IMR-90 (cell line): ENCODE data around the gene HDAC6. TPM values are rescaled to one million over a fixed set of nuclear protein-coding genes. Genes with fewer than 3 reads are reported as not detected.

Experiments
- ATAC-seq: fragments of 200-7000 bp; cut with Tn5 transposase; 2 replicates; pipeline ENCODE4 v1.9.1; 2020; ENCODE audit warnings: low read depth, mild to moderate bottlenecking, moderate library complexity
- BruUV-seq: library from RNA; stranded (reverse); fragments of 400-500 nt; replicated peaks from 2 replicates; lab custom pipeline; 2021; lab: Mats Ljungman, UMichigan
- CTCF ChIA-PET: fragments of 300-600 bp; formaldehyde crosslinking; extraction: SDS; loops from one replicate; lab custom pipeline; 2021; ENCODE audit warnings: antibody characterized with exemption; lab: Yijun Ruan, JAX
- POLR2A ChIA-PET: fragments of 300-600 bp; sonication (Branson Sonifier 250); formaldehyde crosslinking; loops from one replicate; lab custom pipeline; 2022; ENCODE audit warnings: antibody characterized with exemption; ENCODE audit not compliant: unreplicated experiment; lab: Charles Lee
- DNase-seq: peaks from one replicate; pipeline ENCODE4 v3.0.0; 2013
- H2AFZ ChIP-seq: replicated peaks from 2 replicates; pipeline ENCODE3; 2013; ENCODE audit warnings: low read length, mild to moderate bottlenecking; ENCODE audit not compliant: poor library complexity
- H2AK5ac ChIP-seq: 2 replicates; pipeline ENCODE4 v1.6.1; 2013; ENCODE audit warnings: low read depth, low read length, inconsistent platforms
- H2AK9ac ChIP-seq: replicated peaks from 2 replicates; pipeline ENCODE3; 2013; ENCODE audit warnings: mild to moderate bottlenecking, low read depth, low read length, moderate library complexity; ENCODE audit not compliant: poor library complexity
- H2BK120ac ChIP-seq: 2 replicates; pipeline ENCODE4 v1.6.1; 2013; ENCODE audit warnings: low read depth, low read length, inconsistent platforms
- H2BK15ac ChIP-seq: 3 replicates; pipeline ENCODE4 v1.6.1; 2013; ENCODE audit warnings: low read depth, low read length, inconsistent platforms
- H2BK20ac ChIP-seq: 2 replicates; pipeline ENCODE4 v1.6.1; 2013; ENCODE audit warnings: low read depth, mild to moderate bottlenecking, inconsistent platforms, low read length, moderate library complexity
- H2BK5ac ChIP-seq: 2 replicates; pipeline ENCODE4 v1.6.1; 2013; ENCODE audit warnings: mild to moderate bottlenecking, low read depth, low read length, inconsistent platforms; ENCODE audit not compliant: poor library complexity, severe bottlenecking
- H3K14ac ChIP-seq: replicated peaks from 2 replicates; pipeline ENCODE4 v1.6.1; 2013; ENCODE audit warnings: low read depth, low read length, inconsistent platforms
- H3K18ac ChIP-seq: 2 replicates; pipeline ENCODE4 v1.6.1; 2013; ENCODE audit warnings: low read depth, low read length, control low read depth
- H3K23ac ChIP-seq: 2 replicates; pipeline ENCODE4 v1.6.1; 2013; ENCODE audit warnings: low read depth, low read length, inconsistent platforms
- H3K27ac ChIP-seq: 2 replicates; pipeline ENCODE4 v1.5.1; 2013; ENCODE audit warnings: mild to moderate bottlenecking, control low read depth, low read length; ENCODE audit not compliant: insufficient read depth
- H3K27me3 ChIP-seq: 2 replicates; pipeline ENCODE4 v1.6.1; 2013; ENCODE audit warnings: low read length; ENCODE audit not compliant: control insufficient read depth, insufficient read depth
- H3K36me3 ChIP-seq: 2 replicates; pipeline ENCODE4 v1.6.1; 2013; ENCODE audit warnings: low read length, mixed read lengths; ENCODE audit not compliant: control insufficient read depth, insufficient read depth
- H3K4ac ChIP-seq: 2 replicates; pipeline ENCODE4 v1.6.1; 2013; ENCODE audit warnings: low read depth, low read length, inconsistent platforms
- H3K4me1 ChIP-seq: 2 replicates; pipeline ENCODE4 v1.6.1; 2013; ENCODE audit warnings: low read length, mixed read lengths; ENCODE audit not compliant: control insufficient read depth, insufficient read depth
- H3K4me2 ChIP-seq: 2 replicates; pipeline ENCODE4 v1.6.1; 2013; ENCODE audit warnings: low read depth, mild to moderate bottlenecking, control low read depth, low read length, moderate library complexity
- H3K4me3 ChIP-seq: 2 replicates; pipeline ENCODE4 v1.5.1; 2013; ENCODE audit warnings: low read depth, mild to moderate bottlenecking, control low read depth, low read length, moderate library complexity; ENCODE audit not compliant: insufficient read depth
- H3K56ac ChIP-seq: 2 replicates; pipeline ENCODE4 v1.6.1; 2013; ENCODE audit warnings: low read length, inconsistent platforms; ENCODE audit not compliant: insufficient read depth; ENCODE audit errors: extremely low read depth
- H3K79me1 ChIP-seq, 2 experiments: 2 replicates each; pipeline ENCODE4 v1.6.1; 2013; ENCODE audit warnings: low read length in 2 of 2, inconsistent platforms in 1 of 2, low read depth in 1 of 2
- H3K9ac ChIP-seq: 2 replicates; pipeline ENCODE4 v1.6.1; 2013; ENCODE audit warnings: low read depth, low read length, control low read depth
- H3K9me1 ChIP-seq: 2 replicates; pipeline ENCODE4 v1.6.1; 2013; ENCODE audit warnings: low read length, inconsistent platforms; ENCODE audit not compliant: insufficient read depth
- H3K9me3 ChIP-seq: 2 replicates; pipeline ENCODE4 v1.6.1; 2013; ENCODE audit warnings: low read length; ENCODE audit not compliant: control insufficient read depth, insufficient read depth
- H4K20me1 ChIP-seq: 2 replicates; pipeline ENCODE4 v1.6.1; 2013; ENCODE audit warnings: low read length, inconsistent platforms; ENCODE audit not compliant: insufficient read depth
- H4K5ac ChIP-seq: 2 replicates; pipeline ENCODE4 v1.6.1; 2013; ENCODE audit warnings: mild to moderate bottlenecking, low read depth, low read length, control low read depth
- H4K8ac ChIP-seq, 2 experiments: 2 replicates each; pipeline ENCODE4 v1.6.1; 2013; ENCODE audit warnings: low read depth in 2 of 2, low read length in 2 of 2, control low read depth in 1 of 2, inconsistent platforms in 1 of 2
- H4K91ac ChIP-seq: 2 replicates; pipeline ENCODE4 v1.6.1; 2013; ENCODE audit warnings: low read depth, low read length, inconsistent platforms; ENCODE audit not compliant: insufficient read depth
- BHLHE40 ChIP-seq: fragments of 150-350 bp; IDR thresholded peaks from 2 replicates; pipeline ENCODE4 v1.6.1; 2016; ENCODE audit warnings: mild to moderate bottlenecking, low read depth, low read length
- CEBPB ChIP-seq: IDR thresholded peaks from 2 replicates; pipeline ENCODE4 v1.6.1; 2012; ENCODE audit warnings: low read depth, low read length, improper control_type of control experiment
- CHD1 ChIP-seq: IDR thresholded peaks from 2 replicates; pipeline ENCODE4 v1.6.1; 2012; ENCODE audit warnings: low read depth, low read length, improper control_type of control experiment
- FOS ChIP-seq: fragments of 150-350 bp; IDR thresholded peaks from 2 replicates; pipeline ENCODE4 v1.6.1; 2016; ENCODE audit warnings: low read depth, low read length
- MAFK ChIP-seq: IDR thresholded peaks from 2 replicates; pipeline ENCODE4 v1.6.1; 2012; ENCODE audit warnings: low read depth, low read length, improper control_type of control experiment
- MAZ ChIP-seq: IDR thresholded peaks from 2 replicates; pipeline ENCODE4 v1.6.1; 2012; ENCODE audit warnings: low read depth, mild to moderate bottlenecking, low read length, improper control_type of control experiment, moderate library complexity, borderline replicate concordance
- MXI1 ChIP-seq: IDR thresholded peaks from 2 replicates; pipeline ENCODE4 v1.6.1; 2012; ENCODE audit warnings: low read depth, mild to moderate bottlenecking, low read length, moderate library complexity, borderline replicate concordance
- NFE2L2 ChIP-seq: fragments of 150-350 bp; IDR thresholded peaks from 2 replicates; pipeline ENCODE4 v1.6.1; 2016; ENCODE audit warnings: low read depth, mild to moderate bottlenecking, low read length
- POLR2A ChIP-seq: IDR thresholded peaks from 2 replicates; pipeline ENCODE4 v1.6.1; 2012; ENCODE audit warnings: mild to moderate bottlenecking, low read depth, low read length
- RAD21 ChIP-seq: IDR thresholded peaks from 2 replicates; pipeline ENCODE4 v1.6.1; 2012; ENCODE audit warnings: low read length, improper control_type of control experiment
- WGBS, 2 experiments: methylation state at CpG; one replicate each; pipeline versions ENCODE4 v1.1.5 to v1.1.7; 2013; ENCODE audit warnings: missing lambda C conversion rate in 2 of 2; ENCODE audit not compliant: insufficient read length in 1 of 2; ENCODE audit errors: extremely low coverage in 2 of 2; 5-methylcytosine and 5-hydroxymethylcytosine counted together
- dilution Hi-C: fragments of 300-500 bp; cut with HindIII; formaldehyde crosslinking; loops from one replicate; pipeline ENCODE4 v1.14.3; 2018; ENCODE audit warnings: low sequenced_read_pairs; ENCODE audit not compliant: unreplicated experiment
- in situ Hi-C: fragments of 300-500 bp; cut with MboI; formaldehyde crosslinking; loops from 3 replicates; pipeline ENCODE4 v1.14.3; 2019; ENCODE audit warnings: low sequenced_read_pairs, inconsistent platforms, mixed read lengths
- intact Hi-C: fragments of 100-400 bp; cut with micrococcal nuclease; formaldehyde crosslinking; loops from 2 replicates; pipeline ENCODE4 v1.10.0; 2022
- polyA plus RNA-seq, 3 experiments: library from polyadenylated mRNA; depleted of rRNA; stranded (reverse); fragments of >200 nt; gene quantifications; 2 replicates each; pipeline ENCODE4 v1.2.3, GENCODE V29; 2012; ENCODE audit warnings: low replicate concordance in 1 of 3
- total RNA-seq: library from RNA; depleted of rRNA; stranded (reverse); fragments of >200 nt; gene quantifications from 2 replicates; pipeline ENCODE4 v1.2.3, GENCODE V29; 2012
- TF ChIP-seq, protein P1 (sequence below): fragments of 150-350 bp; IDR thresholded peaks from 2 replicates; pipeline ENCODE4 v1.6.1; 2016; ENCODE audit warnings: low read depth, mild to moderate bottlenecking, low read length, moderate library complexity, borderline replicate concordance
- TF ChIP-seq, protein P2 (sequence below): conservative IDR thresholded peaks from 2 replicates; pipeline ENCODE4 v1.5.1; 2012; ENCODE audit warnings: mild to moderate bottlenecking, low read depth, low read length, improper control_type of control experiment

The HDAC6 gene
- total and polyA plus RNA-seq, 2 of the 4 experiments (the other 2 are of a cell fraction) = 16.8 to 26.3 TPM

DNA sequence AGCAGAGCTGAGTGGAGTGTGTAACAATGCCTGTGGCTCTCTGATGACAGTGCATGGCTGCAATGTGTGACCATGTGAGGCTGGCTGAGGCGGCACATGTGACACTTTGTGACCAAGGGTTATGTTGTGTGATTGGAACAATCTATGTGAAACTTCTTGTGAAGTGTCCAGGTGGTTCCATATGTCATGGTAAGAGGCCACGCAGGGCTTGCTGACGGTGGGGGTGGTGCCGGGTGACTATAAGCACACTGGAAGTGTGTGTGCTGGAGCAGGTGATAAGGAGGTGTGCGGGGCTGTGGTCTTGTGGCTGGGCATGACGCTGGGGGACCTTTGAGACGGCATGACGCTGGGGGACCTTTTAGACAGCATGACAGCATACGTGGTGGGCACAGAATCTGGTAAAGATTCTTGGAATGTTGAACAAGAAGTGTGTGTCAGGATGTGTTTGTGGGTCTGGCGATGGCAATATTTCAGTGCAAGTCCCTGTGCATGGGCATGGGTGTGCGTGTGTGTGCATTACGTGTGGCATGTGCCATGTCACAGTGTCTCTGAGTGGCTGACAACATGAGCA lies 7.4 kb upstream of the HDAC6 start:
- no TSS peak for BruUV-seq
- Histone ChIP-seq H4K8ac (no peak overlapping the region; a peak in 1 of 4 replicates), H3K18ac (no peak overlapping the region), H2AK9ac (peak overlapping the region; percentile 71), H3K4me3 (no peak overlapping the region), H3K9me3 (no peaks in the 10 kb centered on the region), H2BK15ac (no peak overlapping the region), H3K27ac (no peak overlapping the region), H3K4me2 (no peak overlapping the region), H2BK120ac (no peak overlapping the region), H4K5ac (no peak overlapping the region), H4K91ac (no peak overlapping the region), H3K27me3 (peaks cover 4% of the 10 kb centered on the region; the same call in 1 of the 2 replicates), H3K9ac (no peak overlapping the region), H3K14ac (no peak overlapping the region), H2BK5ac (no peak overlapping the region), H3K4me1 (no peaks in the 10 kb centered on the region; the same call in none of the 2 replicates), H2AFZ (peak overlapping the region; percentile 80), H3K4ac (peak overlapping the region; percentile 33; the same call in 1 of the 2 replicates), H3K79me1 (no peaks in the 10 kb centered on the region), H2BK20ac (no peak overlapping the region), H3K9me1 (peaks cover 7% of the 10 kb centered on the region; the same call in 1 of the 2 replicates), H3K23ac (no peak overlapping the region), H3K36me3 (no peaks in the 10 kb centered on the region), H2AK5ac (no peak overlapping the region; the same call in 1 of the 2 replicates), H4K20me1 (no peaks in the 10 kb centered on the region), H3K56ac (no peak overlapping the region)
- TF ChIP-seq NFE2L2 (no peak), CEBPB (no peak), MXI1 (no peak), BHLHE40 (no peak), MAZ (no peak), RAD21 (no peak), FOS (no peak), POLR2A (no peak), MAFK (no peak), CHD1 (no peak)
- TF ChIP-seq, protein P1, sequence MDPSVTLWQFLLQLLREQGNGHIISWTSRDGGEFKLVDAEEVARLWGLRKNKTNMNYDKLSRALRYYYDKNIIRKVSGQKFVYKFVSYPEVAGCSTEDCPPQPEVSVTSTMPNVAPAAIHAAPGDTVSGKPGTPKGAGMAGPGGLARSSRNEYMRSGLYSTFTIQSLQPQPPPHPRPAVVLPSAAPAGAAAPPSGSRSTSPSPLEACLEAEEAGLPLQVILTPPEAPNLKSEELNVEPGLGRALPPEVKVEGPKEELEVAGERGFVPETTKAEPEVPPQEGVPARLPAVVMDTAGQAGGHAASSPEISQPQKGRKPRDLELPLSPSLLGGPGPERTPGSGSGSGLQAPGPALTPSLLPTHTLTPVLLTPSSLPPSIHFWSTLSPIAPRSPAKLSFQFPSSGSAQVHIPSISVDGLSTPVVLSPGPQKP = no peak
- TF ChIP-seq, protein P2, sequence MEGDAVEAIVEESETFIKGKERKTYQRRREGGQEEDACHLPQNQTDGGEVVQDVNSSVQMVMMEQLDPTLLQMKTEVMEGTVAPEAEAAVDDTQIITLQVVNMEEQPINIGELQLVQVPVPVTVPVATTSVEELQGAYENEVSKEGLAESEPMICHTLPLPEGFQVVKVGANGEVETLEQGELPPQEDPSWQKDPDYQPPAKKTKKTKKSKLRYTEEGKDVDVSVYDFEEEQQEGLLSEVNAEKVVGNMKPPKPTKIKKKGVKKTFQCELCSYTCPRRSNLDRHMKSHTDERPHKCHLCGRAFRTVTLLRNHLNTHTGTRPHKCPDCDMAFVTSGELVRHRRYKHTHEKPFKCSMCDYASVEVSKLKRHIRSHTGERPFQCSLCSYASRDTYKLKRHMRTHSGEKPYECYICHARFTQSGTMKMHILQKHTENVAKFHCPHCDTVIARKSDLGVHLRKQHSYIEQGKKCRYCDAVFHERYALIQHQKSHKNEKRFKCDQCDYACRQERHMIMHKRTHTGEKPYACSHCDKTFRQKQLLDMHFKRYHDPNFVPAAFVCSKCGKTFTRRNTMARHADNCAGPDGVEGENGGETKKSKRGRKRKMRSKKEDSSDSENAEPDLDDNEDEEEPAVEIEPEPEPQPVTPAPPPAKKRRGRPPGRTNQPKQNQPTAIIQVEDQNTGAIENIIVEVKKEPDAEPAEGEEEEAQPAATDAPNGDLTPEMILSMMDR = no peak
- intact Hi-C loops (no loop called here), in situ Hi-C loops (no loop called here), dilution Hi-C loops (no loop called here)
- ChIA-PET CTCF (no interaction called here), POLR2A (no interaction called here)
- no peak for ATAC-seq
- DNase-seq = no peak
- 90% methylated on average over 4 of the region's 12 CpGs; no CpG with 5 or more reads in 1 of the 2 experiments for WGBS, 2 experiments
